HEK293T (cell line): ENCODE results near the gene FCGR3A.
"Not testable (repeated sequence)": the region's sequence is repeated elsewhere in the genome, so short reads cannot be mapped to it uniquely, and the experiment has no call there.

Experiments used
- ELF4 ChIP-seq: fragments of 450-650 bp; IDR thresholded peaks from 2 replicates; pipeline ENCODE4 v1.6.1; 2017; ENCODE audit warnings: antibody characterized with exemption
- ZNF384 ChIP-seq: fragments of 450-650 bp; IDR thresholded peaks from 2 replicates; pipeline ENCODE4 v1.6.1; 2016

DNA sequence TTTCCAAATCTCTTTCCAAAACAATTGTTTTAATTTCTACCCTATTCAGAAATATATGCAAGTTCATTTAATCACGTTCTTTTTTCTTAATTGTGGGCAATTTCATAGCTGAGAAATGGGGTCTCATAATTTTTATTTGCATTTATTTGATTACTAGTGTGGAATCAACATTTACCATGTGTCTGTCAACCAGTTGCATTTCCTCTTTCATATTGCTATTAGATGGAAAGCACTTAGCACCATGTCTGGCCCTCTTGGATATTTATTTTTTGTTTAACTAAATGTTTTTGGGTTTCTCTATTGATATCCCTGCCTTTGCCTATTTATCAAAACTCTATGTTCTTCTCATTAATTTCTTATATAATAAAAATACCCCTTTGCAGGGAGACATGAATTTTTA is 13.9 kb upstream of the FCGR3A start:
- TF ChIP-seq ZNF384, ELF4: not testable (repeated sequence)
